Body of pancreas (tissue), 4 donors: ENCODE results near the gene LAIR2. TPM values are rescaled to one million over a fixed set of nuclear protein-coding genes. Genes with fewer than 3 reads are reported as not detected.

Experiments used
- ATAC-seq: fragments of 150-250 bp; one replicate; pipeline ENCODE4 v1.9.1; 2016
- DNase-seq, 4 donors: peaks; one replicate each; pipeline ENCODE4 v3.0.0-alpha.2; 2019
- H3K27ac ChIP-seq, 4 donors: fragments of 200-600 bp; sonication (generic); 1 replicate in 3 of 4; 2 replicates in 1 of 4; pipeline versions ENCODE4 v1.5.1 to v1.6.1; 2016 to 2019; ENCODE audit warnings: mild to moderate bottlenecking in 1 of 4, mixed read lengths in 1 of 4, moderate library complexity in 1 of 4
- H3K27me3 ChIP-seq, 2 donors: fragments of 200-600 bp; sonication (generic); one replicate each; pipeline ENCODE4 v1.6.0; 2016; ENCODE audit warnings: mild to moderate bottlenecking in 1 of 2
- H3K36me3 ChIP-seq, 2 donors: fragments of 200-600 bp; sonication (generic); replicated peaks in 1 of 2; 2 replicates each; pipeline ENCODE4 v1.5.1; 2016; ENCODE audit warnings: low read depth in 2 of 2; ENCODE audit not compliant: insufficient read depth in 1 of 2
- H3K4me1 ChIP-seq: fragments of 200-600 bp; sonication (generic); one replicate; pipeline ENCODE4 v1.6.0; 2016
- H3K4me3 ChIP-seq, 2 donors: fragments of 200-600 bp; sonication (generic); 1 replicate in 1 of 2; 2 replicates in 1 of 2; pipeline ENCODE4 v1.5.1; 2016 to 2019
- H3K9me3 ChIP-seq, 3 donors: fragments of 200-600 bp; sonication (generic); 1 replicate in 2 of 3; 2 replicates in 1 of 3; pipeline ENCODE4 v1.5.1; 2016
- POLR2A ChIP-seq, 3 donors: fragments of 450-650 bp; IDR thresholded peaks; one replicate each; pipeline ENCODE4 v1.6.1; 2016; ENCODE audit warnings: antibody characterized with exemption in 3 of 3, mild to moderate bottlenecking in 2 of 3
- WGBS, 2 donors: methylation state at CpG; one replicate each; pipeline ENCODE4 v1.1.5; 2017; 5-methylcytosine and 5-hydroxymethylcytosine counted together
- intact Hi-C: fragments of 100-400 bp; cut with DNase I; formaldehyde crosslinking; loops from one replicate; pipeline ENCODE4 v1.15.1; 2023
- total RNA-seq, 2 donors: library from RNA; depleted of rRNA; stranded (reverse); fragments of >200 nt; gene quantifications; one replicate each; pipeline ENCODE4 v1.1.0, GENCODE V29; 2016
- TF ChIP-seq, protein P1 (sequence below), 7 experiments: fragments of 450-650 bp in 4 of 7; fragments of 200-600 bp in 3 of 7; sonication (generic) in 3 of 7; IDR thresholded peaks; one replicate each; pipeline ENCODE4 v1.5.1; 2016 to 2019; ENCODE audit warnings: antibody characterized with exemption in 7 of 7

Gene LAIR2
- total RNA-seq, 2 donors from 2014 or later = not detected

DNA sequence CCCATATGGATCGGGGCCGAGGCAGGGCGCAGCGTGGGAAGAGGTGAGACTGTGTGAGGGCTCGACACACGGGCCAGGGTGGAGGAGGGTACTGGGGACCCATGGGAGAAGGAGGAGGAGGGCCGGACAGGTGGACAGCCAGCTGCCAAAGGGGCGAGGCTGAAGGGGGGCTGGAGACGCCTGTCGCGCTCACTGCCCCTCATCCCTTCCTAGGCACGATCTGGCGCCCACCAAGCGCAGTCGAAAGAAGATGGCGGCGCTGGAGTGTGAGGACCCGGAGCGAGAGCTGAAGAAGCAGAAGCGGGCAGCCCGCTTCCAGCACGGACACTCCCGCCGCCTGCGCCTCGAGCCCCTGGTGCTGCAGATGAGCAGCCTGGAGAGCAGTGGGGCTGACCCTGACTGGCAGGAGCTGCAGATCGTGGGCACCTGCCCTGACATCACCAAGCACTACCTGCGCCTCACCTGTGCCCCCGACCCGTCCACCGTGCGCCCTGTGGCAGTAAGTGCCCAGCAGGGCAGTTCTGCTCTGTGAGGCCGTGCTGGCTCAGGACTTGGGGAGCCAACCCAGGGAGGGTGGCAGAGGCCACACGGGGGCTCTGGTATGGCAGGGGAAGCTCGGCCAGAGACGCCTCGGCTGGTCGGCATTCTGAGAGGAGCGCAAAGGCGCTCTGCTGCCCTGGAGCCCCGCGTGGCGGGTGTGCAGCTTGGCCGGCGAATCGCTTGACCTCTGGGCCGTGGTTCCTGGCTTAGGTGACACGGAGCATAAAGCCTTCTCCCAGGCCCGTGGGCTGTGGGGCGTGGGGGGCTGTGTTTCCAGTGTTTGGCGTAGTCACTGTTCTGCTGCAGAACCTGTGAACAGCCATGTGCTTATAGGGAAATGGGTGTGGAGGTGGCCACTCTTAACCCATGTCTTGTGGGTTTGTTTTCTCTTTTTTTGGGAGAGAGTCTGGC, 45.9 kb upstream of the LAIR2 start:
- Histone ChIP-seq H3K27me3 (no peaks in the 10 kb centered on the region), H3K9me3 (no peaks in the 10 kb centered on the region), H3K4me3 (no peak overlapping the region), H3K4me1 (peaks cover 63% of the 10 kb centered on the region), H3K27ac (peak overlapping the region in 2 of 4 donors; percentile 32 to 98), H3K36me3 (peaks cover 39 to 68% of the 10 kb centered on the region in 2 donors)
- intact Hi-C loops = loop anchor here (10.0 kb wide), 1 partner anchor 1218 kb away; the partner anchor contains the start of gene EPN1
- WGBS, 2 donors = 88 to 92% methylated on average over 19 to 50 of the region's 51 CpGs
- ATAC-seq (no peak), DNase-seq (no peak)
- TF ChIP-seq, protein P1, sequence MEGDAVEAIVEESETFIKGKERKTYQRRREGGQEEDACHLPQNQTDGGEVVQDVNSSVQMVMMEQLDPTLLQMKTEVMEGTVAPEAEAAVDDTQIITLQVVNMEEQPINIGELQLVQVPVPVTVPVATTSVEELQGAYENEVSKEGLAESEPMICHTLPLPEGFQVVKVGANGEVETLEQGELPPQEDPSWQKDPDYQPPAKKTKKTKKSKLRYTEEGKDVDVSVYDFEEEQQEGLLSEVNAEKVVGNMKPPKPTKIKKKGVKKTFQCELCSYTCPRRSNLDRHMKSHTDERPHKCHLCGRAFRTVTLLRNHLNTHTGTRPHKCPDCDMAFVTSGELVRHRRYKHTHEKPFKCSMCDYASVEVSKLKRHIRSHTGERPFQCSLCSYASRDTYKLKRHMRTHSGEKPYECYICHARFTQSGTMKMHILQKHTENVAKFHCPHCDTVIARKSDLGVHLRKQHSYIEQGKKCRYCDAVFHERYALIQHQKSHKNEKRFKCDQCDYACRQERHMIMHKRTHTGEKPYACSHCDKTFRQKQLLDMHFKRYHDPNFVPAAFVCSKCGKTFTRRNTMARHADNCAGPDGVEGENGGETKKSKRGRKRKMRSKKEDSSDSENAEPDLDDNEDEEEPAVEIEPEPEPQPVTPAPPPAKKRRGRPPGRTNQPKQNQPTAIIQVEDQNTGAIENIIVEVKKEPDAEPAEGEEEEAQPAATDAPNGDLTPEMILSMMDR (IDR thresholded peaks at IDR 0.05) = no peak
- TF ChIP-seq POLR2A (IDR thresholded peaks at IDR 0.05) = no peak

DNA sequence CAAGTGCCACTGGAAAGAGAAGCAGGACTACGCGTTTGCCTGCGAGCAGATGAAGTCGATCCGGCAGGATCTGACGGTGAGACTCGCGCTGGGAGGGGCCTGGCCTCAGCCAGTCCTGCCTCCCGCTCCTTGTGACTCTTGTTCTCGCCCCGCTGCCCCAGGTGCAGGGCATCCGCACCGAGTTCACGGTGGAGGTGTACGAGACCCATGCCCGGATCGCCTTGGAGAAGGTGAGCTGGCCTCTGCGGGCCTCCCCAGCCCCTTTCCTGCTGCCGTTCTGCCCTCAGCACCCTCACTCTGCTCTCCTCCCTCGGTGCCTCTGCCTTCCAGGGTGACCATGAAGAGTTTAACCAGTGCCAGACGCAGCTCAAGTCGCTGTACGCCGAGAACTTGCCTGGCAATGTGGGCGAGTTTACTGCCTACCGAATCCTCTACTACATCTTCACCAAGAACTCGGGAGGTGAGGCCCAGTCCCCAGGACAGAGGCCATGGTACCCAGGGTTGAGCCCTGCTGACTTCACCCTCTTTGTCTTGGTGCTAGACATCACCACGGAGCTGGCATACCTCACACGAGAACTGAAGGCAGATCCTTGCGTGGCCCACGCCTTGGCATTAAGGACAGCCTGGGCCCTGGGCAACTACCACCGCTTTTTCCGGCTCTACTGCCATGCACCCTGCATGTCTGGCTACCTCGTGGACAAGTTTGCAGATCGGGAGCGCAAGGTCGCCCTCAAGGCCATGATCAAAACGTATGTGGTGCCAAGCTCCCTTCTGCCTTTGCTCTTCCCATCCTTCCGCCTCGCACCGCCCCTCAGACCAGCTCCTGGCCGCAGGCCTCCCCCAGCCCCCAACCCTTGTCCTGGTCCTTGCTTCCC, 44.6 kb upstream of the LAIR2 start:
- peak in 1 of 4 donors; percentile 13 for DNase-seq
- peaks cover 63% of the 10 kb centered on the region for H3K4me1 ChIP-seq
- TF ChIP-seq, protein P1 (IDR thresholded peaks at IDR 0.05) = no peak
- TF ChIP-seq POLR2A (IDR thresholded peaks at IDR 0.05) = no peak
- ATAC-seq = no peak
- 83 to 89% methylated on average over 36 to 42 of the region's 42 CpGs for WGBS, 2 donors
- H3K4me3 ChIP-seq = no peak overlapping the region
- H3K27me3 ChIP-seq = no peaks in the 10 kb centered on the region
- H3K9me3 ChIP-seq = no peaks in the 10 kb centered on the region
- H3K36me3 ChIP-seq = peaks cover 36 to 62% of the 10 kb centered on the region in 2 donors
- intact Hi-C loops = loop anchor here (10.0 kb wide), 1 partner anchor 1217 kb away; the partner anchor contains the start of gene EPN1
- peak overlapping the region; percentile 66 to 99 (median 98) for H3K27ac ChIP-seq

DNA sequence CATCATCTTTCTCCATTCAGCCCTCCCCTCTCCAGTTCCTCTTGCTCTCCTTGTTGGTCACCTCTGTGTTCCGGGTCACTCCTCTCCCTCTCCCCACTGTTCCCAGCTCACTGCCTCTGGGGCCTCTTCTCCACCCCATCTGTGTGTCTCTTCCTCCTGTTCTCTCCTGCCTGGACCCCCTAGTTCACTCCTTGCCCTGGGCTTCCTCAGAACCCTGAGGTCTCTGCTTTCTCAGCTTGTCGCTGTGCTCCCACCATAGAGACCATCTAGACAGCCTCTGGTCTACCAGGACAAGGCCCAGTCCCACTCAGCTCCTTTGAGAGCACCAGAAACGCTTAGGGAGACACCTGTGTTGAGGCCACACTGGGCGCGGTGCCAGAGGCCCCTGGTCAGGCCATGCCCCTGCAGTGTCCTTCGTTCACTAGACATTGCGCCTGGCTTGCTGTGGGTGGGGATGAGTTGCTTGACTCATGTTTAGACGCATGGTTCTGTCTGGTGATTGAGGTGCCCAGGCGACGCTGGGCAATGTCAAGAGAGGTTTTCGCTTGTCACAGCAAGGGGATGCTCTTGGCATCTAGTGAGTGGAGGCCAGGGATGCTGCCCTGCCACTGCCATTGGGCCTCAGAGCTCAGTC, 43.9 kb upstream of the LAIR2 start:
- no peak overlapping the region for H3K4me3 ChIP-seq
- no peaks in the 10 kb centered on the region for H3K9me3 ChIP-seq
- H3K27me3 ChIP-seq = no peaks in the 10 kb centered on the region
- no peak for DNase-seq
- peaks cover 29 to 55% of the 10 kb centered on the region in 2 donors for H3K36me3 ChIP-seq
- peak in 1 of 3 donors; percentile 6 for TF ChIP-seq POLR2A (IDR thresholded peaks at IDR 0.05)
- TF ChIP-seq, protein P1 (IDR thresholded peaks at IDR 0.05) = no peak
- no peak for ATAC-seq
- H3K27ac ChIP-seq = peak overlapping the region; percentile 66 to 99 (median 98)
- intact Hi-C loops = loop anchor here (10.0 kb wide), 1 partner anchor 1216 kb away; the partner anchor contains the start of gene EPN1
- 59 to 71% methylated on average over 7 to 11 of the region's 11 CpGs for WGBS, 2 donors
- peaks cover 61% of the 10 kb centered on the region for H3K4me1 ChIP-seq
